DND-41 (cell line): Measurements from ENCODE around the gene RIPOR3.

ENCODE experiments used
- CTCF ChIP-seq: IDR thresholded peaks from 2 replicates; pipeline ENCODE4 v1.5.1; 2012; ENCODE audit warnings: borderline replicate concordance, low read length, moderate library complexity, mild to moderate bottlenecking; ENCODE audit not compliant: poor library complexity, severe bottlenecking; ENCODE audit errors: extremely low read depth
- EZH2 ChIP-seq: IDR thresholded peaks from 3 replicates; pipeline ENCODE4 v1.6.1; 2012; ENCODE audit warnings: borderline replicate concordance, low read depth, mild to moderate bottlenecking, moderate library complexity, low read length, inconsistent platforms; ENCODE audit not compliant: severe bottlenecking

GRCh38 chr20:50727792-50728485 is 36.6 kb upstream of the RIPOR3 start:
- TF ChIP-seq CTCF (no peak), EZH2 (no peak)
